ENCODE data around the gene BCL2L13.
"Not testable (repeated sequence)": the region's sequence is repeated elsewhere in the genome, so short reads cannot be mapped to it uniquely, and the experiment has no call there.

Gene BCL2L13

GRCh38 chr22:17698276-17698675 is 59.7 kb downstream of the BCL2L13 start:
- DNase-seq, result not testable (repeated sequence)

- no peak for DNase-seq
Measured at GRCh38 chr22:17698948-17699347, 60.4 kb downstream of the BCL2L13 start.

- DNase-seq, result no peak
Measured at GRCh38 chr22:17699696-17700340, 61.3 kb downstream of the BCL2L13 start.

- no peak for DNase-seq
Measured at GRCh38 chr22:17700778-17701177, 62.2 kb downstream of the BCL2L13 start.

- no peak for DNase-seq
Measured at GRCh38 chr22:17703811-17704210, 65.3 kb downstream of the BCL2L13 start.

- no peak for DNase-seq
Measured at GRCh38 chr22:17705546-17705945, 67.0 kb downstream of the BCL2L13 start.

DNA sequence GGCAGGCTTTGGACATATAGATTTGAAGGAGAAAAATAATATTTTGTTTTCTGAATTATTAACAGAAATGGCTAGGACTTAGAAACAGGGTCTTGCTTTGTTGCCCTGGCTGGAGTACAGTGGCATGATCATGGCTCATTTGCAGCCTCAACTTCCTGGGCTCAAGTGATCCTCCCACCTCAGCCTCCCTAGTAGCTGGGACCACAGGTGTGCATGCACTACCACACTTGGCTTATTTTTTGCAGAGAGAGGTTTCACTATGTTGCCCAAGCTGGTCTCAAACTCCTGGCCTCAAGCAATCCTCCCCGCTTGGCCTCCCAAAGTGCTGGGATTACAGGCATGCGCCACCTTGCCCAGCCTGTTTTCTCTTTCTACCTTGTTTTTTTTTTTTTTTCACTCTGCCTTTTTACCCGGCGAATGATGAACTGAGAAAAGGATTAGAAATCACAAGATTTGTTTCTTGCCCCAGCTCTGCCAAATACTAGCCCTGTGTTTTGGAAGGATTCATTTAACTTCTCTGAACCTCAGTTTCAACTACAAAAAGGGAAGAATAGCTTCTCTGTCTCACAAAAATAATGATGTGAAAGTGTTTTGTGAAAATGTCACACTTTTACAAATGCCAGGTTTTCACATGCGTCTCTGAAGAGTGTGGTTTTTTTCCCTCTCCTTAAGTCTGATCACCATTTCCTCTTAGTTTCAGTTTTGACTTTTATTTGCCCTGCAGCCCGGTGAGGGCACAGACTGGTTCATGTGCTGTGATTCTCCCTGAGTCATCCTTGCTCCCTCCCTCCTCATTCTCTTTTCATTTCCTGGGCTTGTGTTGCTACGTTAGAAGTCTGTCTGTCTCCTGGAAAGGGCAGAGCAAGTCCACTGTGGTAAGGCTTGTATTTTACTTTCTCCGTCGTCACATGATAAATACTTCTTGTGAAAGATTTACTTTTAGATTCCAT is 67.7 kb downstream of the BCL2L13 start:
- no peak for DNase-seq

- DNase-seq, result no peak
Measured at GRCh38 chr22:17706947-17707346, 68.4 kb downstream of the BCL2L13 start.

DNA sequence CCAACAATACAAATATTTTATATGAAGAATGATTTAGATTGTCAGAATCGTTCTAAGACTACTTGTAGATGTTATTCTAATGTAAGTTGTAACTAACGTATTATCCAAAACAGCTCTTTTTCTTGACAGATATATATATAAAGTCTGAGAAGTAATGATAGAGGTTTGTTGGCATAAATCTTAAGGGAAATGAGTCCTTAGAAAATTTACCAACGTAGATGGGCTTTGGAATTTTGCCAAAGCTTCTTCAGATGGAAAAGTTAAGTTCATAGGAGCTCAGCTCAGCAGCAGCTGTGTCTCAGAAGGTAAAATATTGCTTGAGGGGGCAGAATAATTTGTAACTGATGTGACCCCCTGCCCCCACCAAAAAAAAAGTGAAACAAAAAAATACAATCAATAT is 69.0 kb downstream of the BCL2L13 start:
- DNase-seq, result no peak

GRCh38 chr22:17710023-17710422 is 71.5 kb downstream of the BCL2L13 start:
- DNase-seq, result no peak

GRCh38 chr22:17712441-17712840 is 73.9 kb downstream of the BCL2L13 start:
- DNase-seq, result no peak

GRCh38 chr22:17716529-17716928 is 78.0 kb downstream of the BCL2L13 start:
- DNase-seq, result no peak

GRCh38 chr22:17717708-17718107 is 79.2 kb downstream of the BCL2L13 start:
- DNase-seq, result no peak

DNA sequence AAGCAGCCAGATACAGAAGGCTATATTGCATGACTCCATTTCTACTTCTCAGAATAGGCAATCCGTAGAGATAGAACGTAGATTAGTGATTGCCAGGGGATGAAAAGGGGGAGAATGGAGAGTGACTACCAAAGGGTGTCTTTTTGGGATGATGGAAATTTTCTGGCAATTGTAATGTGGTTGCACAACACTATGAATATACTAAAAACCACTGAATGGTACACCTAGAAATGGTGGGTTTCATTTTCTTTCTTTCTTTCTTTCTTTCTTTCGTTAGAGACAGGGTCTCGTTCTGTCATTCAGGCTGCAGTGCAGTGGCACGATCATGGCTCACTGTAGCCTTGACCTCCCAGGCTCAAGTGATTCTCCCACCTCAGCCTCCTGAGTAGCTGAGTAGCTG is 81.4 kb downstream of the BCL2L13 start:
- DNase-seq, result no peak

GRCh38 chr22:17724241-17724640 is 85.7 kb downstream of the BCL2L13 start:
- no peak for DNase-seq

DNA sequence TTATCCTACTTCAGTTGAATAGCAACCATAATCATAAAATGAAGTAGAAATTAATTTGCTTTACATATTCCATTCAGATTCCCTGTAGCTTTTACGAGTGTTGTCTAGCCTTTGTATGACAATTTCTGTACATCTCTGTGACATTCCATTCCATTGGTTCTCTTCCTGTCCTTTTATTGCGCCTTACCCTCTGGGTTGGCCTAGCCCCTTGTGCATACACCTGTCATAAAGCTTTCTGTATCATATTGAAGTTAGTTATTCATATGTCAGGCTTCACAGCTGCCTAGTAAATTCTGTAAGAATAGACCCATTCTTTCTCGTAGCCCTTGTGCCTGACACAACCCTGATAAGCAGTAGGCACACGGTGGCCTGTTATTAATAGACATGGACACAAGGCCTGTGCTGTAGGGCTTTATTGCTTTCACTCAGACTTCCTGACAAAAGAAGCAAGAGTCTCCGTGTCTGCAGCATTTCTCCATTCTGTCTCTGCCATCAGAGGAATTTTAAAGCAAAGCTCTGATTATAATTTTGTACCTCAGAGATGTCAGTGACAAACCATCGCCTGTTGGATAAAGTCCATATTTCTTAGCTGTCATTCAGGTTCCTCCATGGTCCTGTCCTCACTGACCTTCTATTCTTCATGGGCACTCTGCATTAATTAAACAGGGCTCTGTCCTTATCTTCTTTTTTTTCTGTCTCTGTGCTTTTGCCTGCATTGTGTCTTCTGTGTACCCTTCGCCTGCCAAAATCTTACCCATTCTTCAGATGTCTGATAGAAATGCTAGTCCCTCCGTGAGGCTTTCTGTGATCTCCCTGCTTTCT is 86.3 kb downstream of the BCL2L13 start:
- DNase-seq, result no peak

DNA sequence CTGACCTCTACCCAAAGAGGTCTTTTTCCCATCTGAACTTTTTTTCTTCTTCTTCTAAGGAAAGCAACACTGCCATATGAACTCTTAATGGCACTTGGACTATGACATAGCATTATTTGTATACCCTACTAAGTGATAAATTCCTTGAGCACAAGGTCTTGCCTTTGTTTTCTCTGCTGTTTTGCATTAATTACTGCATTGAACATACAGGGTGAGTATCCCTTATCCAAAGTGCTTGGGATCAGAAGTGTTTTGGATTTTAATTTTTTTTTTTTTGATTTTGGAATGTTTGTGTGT is 86.9 kb downstream of the BCL2L13 start:
- DNase-seq, result no peak

- no peak for DNase-seq
Measured at GRCh38 chr22:17726006-17726927, 87.7 kb downstream of the BCL2L13 start.

GRCh38 chr22:17726928-17727897 is 88.7 kb downstream of the BCL2L13 start:
- no peak for DNase-seq

DNA sequence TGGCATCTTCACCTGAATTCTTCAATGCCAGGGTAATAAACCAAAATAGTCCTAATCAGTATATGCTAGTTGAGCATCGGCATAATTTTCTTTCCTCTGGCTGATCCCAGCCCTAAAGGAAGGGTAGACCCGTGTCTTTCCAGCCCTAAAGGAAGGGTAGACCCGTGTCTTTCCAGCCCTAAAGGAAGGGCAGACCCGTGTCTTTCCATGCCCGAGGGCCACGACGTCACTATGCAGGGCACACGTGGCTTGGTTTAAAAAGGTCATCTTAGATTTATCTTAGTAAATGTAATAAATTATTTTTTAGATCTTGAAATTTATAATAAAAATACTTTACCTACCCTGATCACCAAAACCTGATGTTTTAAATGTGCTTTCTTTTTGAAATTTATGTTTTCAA is 90.2 kb downstream of the BCL2L13 start:
- no peak for DNase-seq

GRCh38 chr22:17729561-17729960 is 91.0 kb downstream of the BCL2L13 start:
- no peak for DNase-seq
